Measurements from ENCODE around the gene BFSP2.
"Not testable (repeated sequence)": the region's sequence is repeated elsewhere in the genome, so short reads cannot be mapped to it uniquely, and the experiment has no call there.

Gene BFSP2

GRCh38 chr3:133512416-133513089, 112.7 kb downstream of the BFSP2 start:
- no peak for DNase-seq (ENCODE audit: low read depth in 2 of 2, low spot score in 1 of 2)

GRCh38 chr3:133514418-133514817, 114.6 kb downstream of the BFSP2 start:
- DNase-seq (ENCODE audit: low read depth in 2 of 2, low spot score in 1 of 2): no peak

GRCh38 chr3:133515127-133515526, 115.3 kb downstream of the BFSP2 start:
- DNase-seq (ENCODE audit: low read depth in 2 of 2, low spot score in 1 of 2): no peak

GRCh38 chr3:133520286-133520685, 120.4 kb downstream of the BFSP2 start:
- DNase-seq (ENCODE audit: low read depth in 2 of 2, low spot score in 1 of 2): no peak

GRCh38 chr3:133520938-133521337, 121.1 kb downstream of the BFSP2 start:
- DNase-seq (ENCODE audit: low read depth in 2 of 2, low spot score in 1 of 2): not testable (repeated sequence)

- DNase-seq (ENCODE audit: low read depth in 2 of 2, low spot score in 1 of 2): no peak
Observed at GRCh38 chr3:133521946-133522345, 122.1 kb downstream of the BFSP2 start.

GRCh38 chr3:133523758-133524157, 123.9 kb downstream of the BFSP2 start:
- DNase-seq (ENCODE audit: low read depth in 2 of 2, low spot score in 1 of 2): not testable (repeated sequence)
